GM19025 (cell line): ENCODE measurements around the gene PRSS36.
"Not testable (repeated sequence)": the region's sequence is repeated elsewhere in the genome, so short reads cannot be mapped to it uniquely, and the experiment has no call there.

Source experiments
- ATAC-seq: cut with Tn5 transposase; IDR thresholded peaks from one replicate; pipeline ENCODE4 v1.9.1; 2021; ENCODE audit warnings: mild to moderate bottlenecking, low read depth, moderate library complexity; ENCODE audit not compliant: unreplicated experiment

PRSS36 gene

GRCh38 chr16:31107465-31107867 is 42.4 kb downstream of the PRSS36 start:
- ATAC-seq = peak; percentile 56

DNA sequence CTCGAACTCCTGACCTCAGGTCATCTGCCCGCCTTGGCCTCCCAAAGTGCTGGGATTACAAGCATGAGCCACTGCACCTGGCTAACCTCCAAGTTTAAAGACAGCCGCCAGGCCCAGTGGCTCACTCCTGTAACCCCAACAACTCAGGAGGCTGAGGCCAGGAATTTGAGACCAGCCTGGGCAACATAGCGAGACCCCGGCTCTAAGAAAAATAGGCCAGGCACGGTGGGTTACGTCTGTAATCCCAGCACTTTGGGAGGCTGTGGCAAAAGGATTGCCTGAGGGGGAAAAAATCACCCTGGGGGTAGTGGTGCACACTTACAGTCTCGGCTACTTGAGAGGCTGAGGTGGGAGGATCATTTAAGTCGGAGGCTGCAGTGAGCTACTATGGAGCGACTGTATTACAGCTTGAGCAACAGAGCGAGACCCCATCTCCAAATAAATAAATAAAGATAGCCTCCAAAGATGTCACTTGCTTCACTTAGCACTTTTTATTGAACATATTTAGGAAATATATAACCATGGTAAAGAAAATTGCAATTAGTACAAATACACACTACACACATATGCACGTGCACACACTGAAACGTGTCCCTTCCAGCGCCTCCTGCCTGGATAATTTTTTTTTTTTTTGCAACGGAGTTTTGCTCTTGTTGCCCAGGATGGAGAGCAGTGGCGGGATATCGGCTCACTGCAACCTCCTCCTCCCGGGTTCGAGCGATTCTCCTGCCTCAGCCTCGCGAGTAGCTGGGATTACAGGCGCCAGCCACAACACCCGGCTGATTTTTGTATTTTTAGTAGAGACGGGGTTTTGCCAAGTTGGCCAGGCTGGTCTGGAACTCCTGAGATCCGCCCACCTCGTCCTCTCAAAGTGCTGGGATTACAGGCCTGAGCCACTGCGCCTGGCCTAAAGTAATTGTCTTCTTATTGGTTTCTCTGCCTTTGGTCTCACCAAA is 43.1 kb downstream of the PRSS36 start:
- ATAC-seq = no peak

DNA sequence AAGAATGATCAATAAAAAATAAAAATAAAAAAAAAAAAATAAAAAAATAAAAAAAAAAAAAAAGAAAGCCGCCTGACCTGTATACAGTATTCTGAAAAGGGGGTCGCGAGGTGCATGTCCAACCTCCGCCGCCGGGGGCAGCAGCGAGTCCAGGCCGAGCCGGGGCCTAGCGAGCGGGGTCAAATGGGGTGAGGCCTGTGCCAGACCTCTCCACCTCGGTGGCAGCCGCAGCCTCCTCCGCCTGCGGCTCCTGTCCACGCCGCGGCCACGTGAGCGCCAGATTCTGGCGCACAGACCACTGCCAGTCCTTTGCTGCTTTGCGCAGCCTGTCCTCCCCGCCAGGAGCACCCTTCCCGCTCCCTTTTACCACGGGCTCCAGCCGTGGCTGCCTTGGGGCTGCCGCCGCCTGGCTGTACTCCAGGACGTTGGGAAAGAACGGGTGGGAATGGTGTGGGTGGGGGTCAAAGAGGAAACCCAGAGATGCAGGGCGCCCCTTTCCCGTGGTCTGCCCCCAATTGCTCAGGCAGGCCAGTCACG is 44.1 kb downstream of the PRSS36 start:
- ATAC-seq = no peak

- not testable (repeated sequence) for ATAC-seq
These were observed 48.8 kb downstream of the PRSS36 start for GRCh38 chr16:31100876-31101641.

DNA sequence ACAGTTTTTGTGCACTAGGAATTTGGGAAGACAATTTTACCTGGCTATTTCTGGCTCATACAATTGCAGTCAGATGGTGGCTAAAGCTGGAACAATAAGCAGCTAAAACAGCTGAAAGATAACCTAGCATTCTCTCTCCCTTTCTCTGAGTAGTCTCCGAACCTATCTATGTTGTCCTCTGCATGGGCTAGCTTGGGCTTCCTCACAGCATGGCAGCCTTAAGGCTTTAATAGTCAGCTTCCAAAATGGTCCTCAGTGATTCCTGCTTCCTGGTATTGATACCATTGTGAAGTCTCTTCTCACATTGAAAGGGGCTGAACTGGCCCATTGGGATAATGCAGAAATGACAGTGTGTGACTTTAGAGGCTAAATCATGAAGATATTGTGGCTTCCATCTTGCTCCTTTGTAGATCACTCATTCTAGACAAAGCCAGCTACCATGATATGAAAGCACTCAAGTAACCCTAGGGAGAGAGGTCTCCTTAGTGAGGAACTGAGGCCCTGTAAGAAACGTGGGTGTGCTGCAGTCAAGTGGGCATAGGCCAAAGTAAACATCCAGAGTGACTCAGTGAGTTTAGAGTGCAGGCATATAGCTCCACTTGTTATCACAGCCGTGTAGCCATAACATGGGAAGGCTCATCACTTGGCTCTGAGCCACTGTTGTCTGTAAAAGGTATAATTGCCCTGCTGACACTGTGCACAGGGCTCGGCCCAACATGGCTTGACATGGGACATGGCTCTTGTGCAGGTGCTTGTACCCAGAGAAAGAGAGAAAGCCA is 49.8 kb downstream of the PRSS36 start:
- ATAC-seq = no peak

DNA sequence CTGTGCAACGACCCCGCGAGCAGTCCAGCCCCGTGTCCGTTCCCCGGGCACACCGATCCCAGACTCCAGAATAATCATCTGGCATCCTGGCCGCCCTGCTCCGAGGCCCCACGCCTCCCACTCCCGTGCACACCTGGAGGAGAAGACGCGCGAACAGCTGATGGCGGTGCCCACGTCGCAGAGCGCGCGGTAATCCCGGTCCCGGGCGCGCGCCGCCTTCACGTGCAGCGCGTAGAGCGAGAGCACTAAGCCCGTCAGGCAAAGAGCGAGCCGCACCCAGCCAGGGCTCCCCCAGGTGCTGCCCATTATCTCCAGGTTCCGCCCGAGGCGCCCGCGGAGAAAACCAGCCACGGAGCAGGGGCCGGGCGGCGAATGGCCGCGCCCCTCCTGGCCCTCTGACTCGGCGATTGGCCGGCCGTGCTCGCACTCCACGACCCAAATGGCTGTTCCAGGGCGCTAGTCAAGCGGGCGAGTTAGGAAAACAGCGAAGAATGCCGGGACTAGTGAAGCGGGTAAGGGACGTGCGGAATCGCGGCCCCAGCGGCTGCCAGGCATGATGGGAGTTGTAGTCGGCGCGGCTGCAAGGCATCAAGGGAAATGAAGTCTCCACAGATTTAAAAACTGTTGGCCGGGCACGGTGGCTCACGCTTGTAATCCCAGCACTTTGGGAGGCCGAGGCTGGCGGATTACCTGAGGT is 55.3 kb downstream of the PRSS36 start, which contains the start of gene VKORC1:
Gene VKORC1 (minus strand): TSS at position 374 of the 697 bp plus-strand sequence. CDS start 68 bp downstream, at position 306.
- peak; percentile 89 for ATAC-seq

- no peak for ATAC-seq
These were observed 55.8 kb downstream of the PRSS36 start for GRCh38 chr16:31094088-31094423.

DNA sequence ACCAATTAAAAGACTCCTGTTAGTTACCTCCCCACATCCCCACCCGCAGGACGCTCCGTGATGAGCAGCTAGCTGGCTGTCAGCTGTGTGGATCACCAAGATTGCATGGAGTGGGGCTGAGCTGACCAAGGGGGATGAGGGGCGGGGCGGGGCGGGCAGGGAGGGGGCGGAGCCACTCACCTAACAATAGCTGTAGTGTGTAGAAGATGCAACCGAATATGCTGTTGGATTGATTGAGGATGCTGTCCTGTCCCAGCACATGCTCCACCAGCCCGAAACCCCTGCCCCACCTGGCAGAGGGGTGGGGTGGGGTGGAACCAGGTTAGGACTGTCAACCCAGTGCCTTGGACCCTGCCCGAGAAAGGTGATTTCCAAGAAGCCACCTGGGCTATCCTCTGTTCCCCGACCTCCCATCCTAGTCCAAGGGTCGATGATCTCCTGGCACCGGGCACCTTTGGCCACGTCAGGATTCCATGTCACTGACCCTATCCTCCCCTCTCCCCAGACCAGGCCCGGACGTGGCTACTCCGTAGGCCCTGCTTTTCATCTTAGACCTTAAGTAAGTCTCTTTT is 56.6 kb downstream of the PRSS36 start:
- ATAC-seq = no peak

GRCh38 chr16:31092330-31092729 is 57.5 kb downstream of the PRSS36 start:
- ATAC-seq = no peak

DNA sequence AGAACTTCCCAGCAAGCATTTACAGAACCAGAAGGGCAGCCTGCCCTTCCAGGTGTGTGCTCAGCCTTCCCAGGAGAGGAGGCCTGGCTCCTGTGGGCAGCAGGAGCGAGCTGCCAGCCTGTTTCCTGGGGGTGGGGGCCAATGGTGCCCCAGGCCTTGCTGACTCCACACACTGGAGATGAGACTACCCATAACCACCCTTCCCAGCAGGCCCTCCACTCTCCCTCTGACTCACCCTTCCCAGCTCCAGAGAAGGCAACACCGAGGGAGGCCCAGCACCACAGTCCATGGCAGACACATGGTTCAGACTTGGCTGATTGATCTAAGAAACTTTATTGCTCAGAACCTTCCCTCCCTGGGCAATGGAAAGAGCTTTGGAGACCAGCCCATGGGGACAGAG is 59.3 kb downstream of the PRSS36 start:
- no peak for ATAC-seq

DNA sequence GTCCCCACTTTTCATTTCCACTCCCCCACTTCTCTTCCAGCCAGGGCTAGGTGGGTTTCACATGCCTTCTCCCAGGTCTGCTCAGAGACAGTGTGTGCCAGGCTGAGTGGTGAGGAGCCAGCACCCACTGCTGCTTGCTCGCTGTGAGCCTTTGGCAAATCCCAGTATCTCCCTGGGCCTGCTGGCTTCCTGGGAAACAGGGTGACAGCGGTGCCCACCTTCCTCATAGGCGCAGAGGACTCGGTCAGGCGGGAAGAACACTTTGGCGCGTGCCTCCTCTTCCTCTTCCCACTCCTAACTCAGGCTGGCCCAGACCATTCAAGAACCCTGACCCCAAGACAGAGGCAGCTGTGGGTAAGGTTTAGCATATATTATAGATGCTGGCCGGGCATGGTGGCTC is 60.7 kb downstream of the PRSS36 start:
- no peak for ATAC-seq
